ENCODE results near the gene NTN1.

GRCh38 chr17:8994319-8994718 lies 27.0 kb upstream of the NTN1 start:
- TF ChIP-seq EZH2 (IDR thresholded peaks at IDR 0.05; ENCODE audit: insufficient read depth, poor library complexity, severe bottlenecking) (no peak), EZH2phosphoT487 (IDR thresholded peaks at IDR 0.05; ENCODE audit: insufficient read depth, low read depth) (no peak)
